Lower leg skin (tissue), 3 donors: ENCODE results near the gene GPR17.

Experiments
- POLR2A ChIP-seq, 2 donors: fragments of 450-650 bp; IDR thresholded peaks; one replicate each; pipeline ENCODE4 v1.6.1; 2016 to 2017; ENCODE audit warnings: antibody characterized with exemption in 2 of 2, mild to moderate bottlenecking in 1 of 2, moderate library complexity in 1 of 2
- TF ChIP-seq, protein P1 (sequence below), 3 donors: fragments of 450-650 bp; IDR thresholded peaks; one replicate each; pipeline ENCODE4 v1.5.1; 2016; ENCODE audit warnings: antibody characterized with exemption in 3 of 3, mild to moderate bottlenecking in 3 of 3, moderate library complexity in 2 of 3

DNA sequence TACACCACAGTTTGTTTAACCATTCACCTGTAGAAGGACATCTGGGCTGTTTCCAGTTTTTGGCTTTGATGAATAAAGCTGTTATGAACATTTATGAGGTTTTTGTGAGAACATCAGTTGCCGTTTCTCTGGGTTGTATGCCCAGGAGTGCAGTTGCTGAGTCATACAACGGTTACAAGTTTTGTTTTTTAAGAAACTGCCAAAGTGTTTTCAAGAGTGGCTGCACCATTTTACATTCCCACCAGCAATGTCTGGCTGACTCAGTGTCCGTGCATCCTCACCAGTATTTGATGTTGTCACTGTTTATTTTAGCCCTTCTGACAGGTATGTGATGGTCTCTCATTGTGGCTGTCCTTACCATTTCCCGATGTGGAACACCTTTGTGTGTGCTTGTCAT is 48.0 kb upstream of the GPR17 start:
- TF ChIP-seq, protein P1, sequence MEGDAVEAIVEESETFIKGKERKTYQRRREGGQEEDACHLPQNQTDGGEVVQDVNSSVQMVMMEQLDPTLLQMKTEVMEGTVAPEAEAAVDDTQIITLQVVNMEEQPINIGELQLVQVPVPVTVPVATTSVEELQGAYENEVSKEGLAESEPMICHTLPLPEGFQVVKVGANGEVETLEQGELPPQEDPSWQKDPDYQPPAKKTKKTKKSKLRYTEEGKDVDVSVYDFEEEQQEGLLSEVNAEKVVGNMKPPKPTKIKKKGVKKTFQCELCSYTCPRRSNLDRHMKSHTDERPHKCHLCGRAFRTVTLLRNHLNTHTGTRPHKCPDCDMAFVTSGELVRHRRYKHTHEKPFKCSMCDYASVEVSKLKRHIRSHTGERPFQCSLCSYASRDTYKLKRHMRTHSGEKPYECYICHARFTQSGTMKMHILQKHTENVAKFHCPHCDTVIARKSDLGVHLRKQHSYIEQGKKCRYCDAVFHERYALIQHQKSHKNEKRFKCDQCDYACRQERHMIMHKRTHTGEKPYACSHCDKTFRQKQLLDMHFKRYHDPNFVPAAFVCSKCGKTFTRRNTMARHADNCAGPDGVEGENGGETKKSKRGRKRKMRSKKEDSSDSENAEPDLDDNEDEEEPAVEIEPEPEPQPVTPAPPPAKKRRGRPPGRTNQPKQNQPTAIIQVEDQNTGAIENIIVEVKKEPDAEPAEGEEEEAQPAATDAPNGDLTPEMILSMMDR (IDR thresholded peaks at IDR 0.05), result no peak
- TF ChIP-seq POLR2A (IDR thresholded peaks at IDR 0.05), result no peak
